ENCODE data around the gene MEIS2.
A peak's percentile ranks its signal among the peaks of the same experiment; 100 is the strongest.

Gene MEIS2

DNA sequence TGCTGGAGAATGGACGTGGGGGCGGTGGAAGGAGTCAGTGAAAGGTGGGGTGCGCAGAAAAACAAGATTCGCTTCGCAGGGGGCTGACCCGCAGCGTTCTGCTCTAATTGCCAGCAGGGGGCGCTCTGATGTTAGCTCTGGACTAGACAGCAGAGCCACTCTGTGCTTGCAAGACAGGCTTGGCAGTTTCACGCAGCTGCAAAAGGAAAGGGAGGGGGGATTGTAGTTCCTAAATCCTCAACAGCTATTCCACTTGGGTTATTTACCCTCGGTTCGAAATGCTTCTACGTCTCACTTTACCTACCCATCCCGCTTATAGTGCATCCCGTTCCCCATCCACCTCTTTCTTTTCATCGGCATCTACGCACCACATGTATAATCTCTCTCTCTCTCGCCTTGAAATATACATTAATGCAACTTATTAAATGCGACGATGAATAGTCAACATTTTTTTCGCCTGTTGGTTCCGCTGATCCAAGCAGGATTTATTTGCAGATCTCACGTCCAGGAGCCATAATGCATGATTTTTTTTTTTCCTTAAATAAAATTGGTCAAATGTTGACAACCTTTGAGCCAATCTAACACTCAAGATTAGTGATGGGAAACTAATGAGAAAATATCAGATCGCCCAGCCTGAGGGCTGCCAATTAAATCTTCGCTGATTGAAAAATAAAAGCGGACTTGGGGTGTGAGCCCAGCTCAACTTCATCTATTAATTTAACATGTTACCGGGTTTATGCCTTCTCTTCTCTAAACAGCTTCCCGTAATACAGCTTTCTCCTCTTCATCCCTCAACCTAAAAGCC is 216.4 kb downstream of the MEIS2 start:
- Histone ChIP-seq H3K4me3 (ENCODE audit: severe bottlenecking) (no peak overlapping the region), H3K4me1 (ENCODE audit: insufficient read depth, poor library complexity, severe bottlenecking) (no peaks in the 10 kb centered on the region)
- TF ChIP-seq, protein P1, sequence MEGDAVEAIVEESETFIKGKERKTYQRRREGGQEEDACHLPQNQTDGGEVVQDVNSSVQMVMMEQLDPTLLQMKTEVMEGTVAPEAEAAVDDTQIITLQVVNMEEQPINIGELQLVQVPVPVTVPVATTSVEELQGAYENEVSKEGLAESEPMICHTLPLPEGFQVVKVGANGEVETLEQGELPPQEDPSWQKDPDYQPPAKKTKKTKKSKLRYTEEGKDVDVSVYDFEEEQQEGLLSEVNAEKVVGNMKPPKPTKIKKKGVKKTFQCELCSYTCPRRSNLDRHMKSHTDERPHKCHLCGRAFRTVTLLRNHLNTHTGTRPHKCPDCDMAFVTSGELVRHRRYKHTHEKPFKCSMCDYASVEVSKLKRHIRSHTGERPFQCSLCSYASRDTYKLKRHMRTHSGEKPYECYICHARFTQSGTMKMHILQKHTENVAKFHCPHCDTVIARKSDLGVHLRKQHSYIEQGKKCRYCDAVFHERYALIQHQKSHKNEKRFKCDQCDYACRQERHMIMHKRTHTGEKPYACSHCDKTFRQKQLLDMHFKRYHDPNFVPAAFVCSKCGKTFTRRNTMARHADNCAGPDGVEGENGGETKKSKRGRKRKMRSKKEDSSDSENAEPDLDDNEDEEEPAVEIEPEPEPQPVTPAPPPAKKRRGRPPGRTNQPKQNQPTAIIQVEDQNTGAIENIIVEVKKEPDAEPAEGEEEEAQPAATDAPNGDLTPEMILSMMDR (IDR thresholded peaks at IDR 0.05; ENCODE audit: poor library complexity, severe bottlenecking) = peak; percentile 99

DNA sequence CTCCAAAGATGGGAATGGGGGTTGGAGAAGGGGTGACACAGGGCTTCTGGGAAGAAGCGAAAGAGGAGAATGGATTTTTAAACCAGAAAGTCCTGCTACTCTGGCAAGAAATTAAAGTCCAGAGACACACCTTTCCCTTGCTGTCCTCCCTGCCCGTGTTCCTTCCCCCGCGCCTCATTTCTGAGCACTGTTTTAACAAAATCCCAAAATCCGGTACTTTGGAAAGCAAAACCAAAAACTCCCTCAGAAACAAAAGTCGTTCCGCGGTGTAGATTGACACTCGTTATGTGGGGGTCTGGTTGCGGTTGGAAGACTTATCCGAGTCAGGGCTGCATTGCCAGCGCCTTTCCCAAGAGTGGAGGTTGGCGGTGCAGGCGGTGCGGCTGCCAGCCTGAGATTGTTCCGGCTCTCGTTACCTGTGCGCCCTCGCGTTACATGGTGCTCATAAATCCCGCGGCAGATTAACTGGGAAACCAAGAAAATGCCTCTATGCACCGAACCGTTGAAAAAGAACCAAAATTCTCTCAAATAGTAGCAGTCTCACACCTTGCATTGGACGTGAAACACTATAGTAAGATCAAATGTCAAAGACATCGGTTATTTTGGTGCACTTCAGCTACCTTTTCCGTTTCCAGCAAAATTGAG is 217.7 kb downstream of the MEIS2 start:
- H3K4me3 ChIP-seq (ENCODE audit: severe bottlenecking) = no peak overlapping the region
- H3K27ac ChIP-seq (ENCODE audit: poor library complexity, severe bottlenecking) = no peak overlapping the region
- H3K9me3 ChIP-seq (ENCODE audit: severe bottlenecking) = no peaks in the 10 kb centered on the region
- H3K27me3 ChIP-seq (ENCODE audit: insufficient read depth, poor library complexity, severe bottlenecking) = peaks cover 80% of the 10 kb centered on the region
- TF ChIP-seq, protein P1 (IDR thresholded peaks at IDR 0.05; ENCODE audit: poor library complexity, severe bottlenecking) = no peak
- ATAC-seq (ENCODE audit: low read depth) (peak; percentile 66), DNase-seq (ENCODE audit: low spot score) (no peak)
- no peaks in the 10 kb centered on the region for H3K36me3 ChIP-seq (ENCODE audit: low read depth)
- H3K4me1 ChIP-seq (ENCODE audit: insufficient read depth, poor library complexity, severe bottlenecking) = no peaks in the 10 kb centered on the region

More for the DNA sequence above, 216.4 kb downstream of the MEIS2 start:
- no peaks in the 10 kb centered on the region for H3K9me3 ChIP-seq (ENCODE audit: severe bottlenecking)
- DNase-seq (ENCODE audit: low spot score) = peak; percentile 90
- peaks cover 91% of the 10 kb centered on the region for H3K27me3 ChIP-seq (ENCODE audit: insufficient read depth, poor library complexity, severe bottlenecking)
- no peak overlapping the region for H3K27ac ChIP-seq (ENCODE audit: poor library complexity, severe bottlenecking)
- ATAC-seq (ENCODE audit: low read depth) = peak; percentile 85
- H3K36me3 ChIP-seq (ENCODE audit: low read depth) = no peaks in the 10 kb centered on the region

GRCh38 chr15:36882056-36882455 is 218.3 kb downstream of the MEIS2 start:
- H3K4me3 ChIP-seq (ENCODE audit: severe bottlenecking) = no peak overlapping the region
- no peak overlapping the region for H3K27ac ChIP-seq (ENCODE audit: poor library complexity, severe bottlenecking)
- no peak for DNase-seq (ENCODE audit: low spot score)
- no peaks in the 10 kb centered on the region for H3K4me1 ChIP-seq (ENCODE audit: insufficient read depth, poor library complexity, severe bottlenecking)
- no peaks in the 10 kb centered on the region for H3K36me3 ChIP-seq (ENCODE audit: low read depth)
- ATAC-seq (ENCODE audit: low read depth) = no peak
- peaks cover 78% of the 10 kb centered on the region for H3K27me3 ChIP-seq (ENCODE audit: insufficient read depth, poor library complexity, severe bottlenecking)
- no peaks in the 10 kb centered on the region for H3K9me3 ChIP-seq (ENCODE audit: severe bottlenecking)
- TF ChIP-seq, protein P1 (IDR thresholded peaks at IDR 0.05; ENCODE audit: poor library complexity, severe bottlenecking) = no peak

- no peak overlapping the region for H3K27ac ChIP-seq (ENCODE audit: poor library complexity, severe bottlenecking)
- no peaks in the 10 kb centered on the region for H3K36me3 ChIP-seq (ENCODE audit: low read depth)
- TF ChIP-seq, protein P1 (IDR thresholded peaks at IDR 0.05; ENCODE audit: poor library complexity, severe bottlenecking) = no peak
- ATAC-seq (ENCODE audit: low read depth) (no peak), DNase-seq (ENCODE audit: low spot score) (no peak)
- H3K4me3 ChIP-seq (ENCODE audit: severe bottlenecking) = no peak overlapping the region
- H3K27me3 ChIP-seq (ENCODE audit: insufficient read depth, poor library complexity, severe bottlenecking) = peaks cover 77% of the 10 kb centered on the region
- no peaks in the 10 kb centered on the region for H3K9me3 ChIP-seq (ENCODE audit: severe bottlenecking)
- no peaks in the 10 kb centered on the region for H3K4me1 ChIP-seq (ENCODE audit: insufficient read depth, poor library complexity, severe bottlenecking)
Observed at GRCh38 chr15:36881516-36881915, 218.8 kb downstream of the MEIS2 start.

All from RWPE2 (cell line).